OCI-LY3 (cell line): ENCODE results near the gene OR2AT4.

Source experiments
- EZH2phosphoT487 ChIP-seq: fragments of 200-600 bp; shearing (Covaris generic); IDR thresholded peaks from 2 replicates; pipeline ENCODE4 v1.6.1; 2018; ENCODE audit warnings: antibody characterized with exemption, mixed run types, low read depth
- TF ChIP-seq, protein P1 (sequence below): fragments of 200-600, 300-600 bp; sonication (generic); IDR thresholded peaks from 2 replicates; pipeline ENCODE4 v1.5.1; 2014; ENCODE audit warnings: antibody characterized with exemption, low read length, low read depth

- TF ChIP-seq, protein P1, sequence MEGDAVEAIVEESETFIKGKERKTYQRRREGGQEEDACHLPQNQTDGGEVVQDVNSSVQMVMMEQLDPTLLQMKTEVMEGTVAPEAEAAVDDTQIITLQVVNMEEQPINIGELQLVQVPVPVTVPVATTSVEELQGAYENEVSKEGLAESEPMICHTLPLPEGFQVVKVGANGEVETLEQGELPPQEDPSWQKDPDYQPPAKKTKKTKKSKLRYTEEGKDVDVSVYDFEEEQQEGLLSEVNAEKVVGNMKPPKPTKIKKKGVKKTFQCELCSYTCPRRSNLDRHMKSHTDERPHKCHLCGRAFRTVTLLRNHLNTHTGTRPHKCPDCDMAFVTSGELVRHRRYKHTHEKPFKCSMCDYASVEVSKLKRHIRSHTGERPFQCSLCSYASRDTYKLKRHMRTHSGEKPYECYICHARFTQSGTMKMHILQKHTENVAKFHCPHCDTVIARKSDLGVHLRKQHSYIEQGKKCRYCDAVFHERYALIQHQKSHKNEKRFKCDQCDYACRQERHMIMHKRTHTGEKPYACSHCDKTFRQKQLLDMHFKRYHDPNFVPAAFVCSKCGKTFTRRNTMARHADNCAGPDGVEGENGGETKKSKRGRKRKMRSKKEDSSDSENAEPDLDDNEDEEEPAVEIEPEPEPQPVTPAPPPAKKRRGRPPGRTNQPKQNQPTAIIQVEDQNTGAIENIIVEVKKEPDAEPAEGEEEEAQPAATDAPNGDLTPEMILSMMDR: no peak
- TF ChIP-seq EZH2phosphoT487: no peak
These were observed 6.0 kb downstream of the OR2AT4 start for GRCh38 chr11:75090671-75091177.
